Thyroid gland (tissue), 4 donors: ENCODE data around the gene RIPK3. TPM values are rescaled to one million over a fixed set of nuclear protein-coding genes. Genes with fewer than 3 reads are reported as not detected.

Source experiments
- DNase-seq, 2 donors: peaks; one replicate each; pipeline ENCODE4 v3.0.0-alpha.2; 2019
- H3K27ac ChIP-seq, 3 donors: fragments of 200-600 bp; sonication (generic); 1 replicate in 2 of 3; 2 replicates in 1 of 3; pipeline ENCODE4 v1.5.1; 2016 to 2019; ENCODE audit warnings: mild to moderate bottlenecking in 1 of 3, moderate library complexity in 1 of 3
- H3K27me3 ChIP-seq: fragments of 200-600 bp; sonication (generic); one replicate; pipeline ENCODE4 v1.5.1; 2019
- H3K36me3 ChIP-seq, 2 donors: fragments of 200-600 bp; sonication (generic); one replicate each; pipeline ENCODE4 v1.5.1; 2016 to 2019
- H3K4me1 ChIP-seq, 2 donors: fragments of 200-600 bp; sonication (generic); one replicate each; pipeline ENCODE4 v1.5.1; 2017 to 2019
- H3K4me3 ChIP-seq, 3 donors: fragments of 200-600 bp; sonication (generic); replicated peaks in 1 of 3; 1 replicate in 2 of 3; 2 replicates in 1 of 3; pipeline ENCODE4 v1.5.1; 2016; ENCODE audit warnings: mild to moderate bottlenecking in 1 of 3
- H3K9me3 ChIP-seq: fragments of 200-600 bp; sonication (generic); one replicate; pipeline ENCODE4 v1.5.1; 2017
- CTCF ChIP-seq, 6 experiments: fragments of 200-600 bp in 3 of 6; fragments of 450-650 bp in 3 of 6; sonication (generic) in 3 of 6; IDR thresholded peaks; one replicate each; pipeline ENCODE4 v1.5.1; 2016 to 2019; ENCODE audit warnings: antibody characterized with exemption in 6 of 6, mild to moderate bottlenecking in 2 of 6, inconsistent platforms in 1 of 6, moderate library complexity in 1 of 6
- POLR2A ChIP-seq, 2 donors: fragments of 450-650 bp; IDR thresholded peaks; one replicate each; pipeline ENCODE4 v1.6.1; 2017; ENCODE audit warnings: antibody characterized with exemption in 2 of 2, mild to moderate bottlenecking in 2 of 2, moderate library complexity in 1 of 2
- WGBS, 2 donors: methylation state at CpG; one replicate each; pipeline ENCODE4 v1.1.5; 2017; 5-methylcytosine and 5-hydroxymethylcytosine counted together
- intact Hi-C: fragments of 100-400 bp; cut with DNase I; formaldehyde crosslinking; loops from one replicate; pipeline ENCODE4 v1.15.1; 2023
- total RNA-seq, 4 donors: library from RNA; depleted of rRNA; stranded (reverse); fragments of >200 nt; gene quantifications; one replicate each; pipeline ENCODE4 v1.2.3, GENCODE V29; 2016

RIPK3 gene
- total RNA-seq, 4 donors from 2014 or later, result 12.4 to 21.3 (median 18.4) TPM

DNA sequence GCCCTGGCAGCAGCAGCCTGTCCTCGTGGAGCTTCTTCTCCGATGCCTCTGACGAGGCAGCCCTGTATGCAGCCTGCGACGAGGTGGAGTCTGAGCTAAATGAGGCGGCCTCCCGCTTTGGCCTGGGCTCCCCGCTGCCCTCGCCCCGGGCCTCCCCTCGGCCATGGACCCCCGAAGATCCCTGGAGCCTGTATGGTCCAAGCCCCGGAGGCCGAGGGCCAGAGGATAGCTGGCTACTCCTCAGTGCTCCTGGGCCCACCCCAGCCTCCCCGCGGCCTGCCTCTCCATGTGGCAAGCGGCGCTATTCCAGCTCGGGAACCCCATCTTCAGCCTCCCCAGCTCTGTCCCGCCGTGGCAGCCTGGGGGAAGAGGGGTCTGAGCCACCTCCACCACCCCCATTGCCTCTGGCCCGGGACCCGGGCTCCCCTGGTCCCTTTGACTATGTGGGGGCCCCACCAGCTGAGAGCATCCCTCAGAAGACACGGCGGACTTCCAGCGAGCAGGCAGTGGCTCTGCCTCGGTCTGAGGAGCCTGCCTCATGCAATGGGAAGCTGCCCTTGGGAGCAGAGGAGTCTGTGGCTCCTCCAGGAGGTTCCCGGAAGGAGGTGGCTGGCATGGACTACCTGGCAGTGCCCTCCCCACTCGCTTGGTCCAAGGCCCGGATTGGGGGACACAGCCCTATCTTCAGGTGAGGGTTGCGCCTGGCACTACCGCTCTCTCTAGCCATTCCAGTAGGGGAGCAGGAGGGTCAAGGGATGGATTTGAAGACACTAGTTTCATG is 30.3 kb upstream of the RIPK3 start:
- 77 to 82% methylated on average over 8 to 25 of the region's 32 CpGs for WGBS, 2 donors
- Histone ChIP-seq H3K27me3 (no peaks in the 10 kb centered on the region), H3K4me1 (peaks cover 14 to 15% of the 10 kb centered on the region in 2 donors), H3K36me3 (no peaks in the 10 kb centered on the region), H3K27ac (peak overlapping the region in 1 of 3 donors; percentile 28), H3K9me3 (no peaks in the 10 kb centered on the region), H3K4me3 (no peak overlapping the region)
- DNase-seq, result no peak
- intact Hi-C loops, result loop anchor here (5.0 kb wide), 1 partner anchor 38 kb away; no protein-coding TSS in a partner anchor
- TF ChIP-seq CTCF (IDR thresholded peaks at IDR 0.05) (no peak), POLR2A (IDR thresholded peaks at IDR 0.05) (no peak)

DNA sequence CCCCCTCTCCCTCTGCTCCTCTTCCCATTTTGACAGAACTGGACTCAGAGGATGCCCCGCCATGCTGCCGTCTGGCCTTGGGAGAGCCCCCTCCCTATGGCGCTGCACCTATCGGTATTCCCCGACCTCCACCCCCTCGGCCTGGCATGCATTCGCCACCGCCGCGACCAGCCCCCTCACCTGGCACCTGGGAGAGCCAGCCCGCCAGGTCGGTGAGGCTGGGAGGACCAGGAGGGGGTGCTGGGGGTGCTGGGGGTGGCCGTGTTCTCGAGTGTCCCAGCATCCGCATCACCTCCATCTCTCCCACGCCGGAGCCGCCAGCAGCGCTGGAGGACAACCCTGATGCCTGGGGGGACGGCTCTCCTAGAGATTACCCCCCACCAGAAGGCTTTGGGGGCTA is 29.7 kb upstream of the RIPK3 start:
- TF ChIP-seq CTCF (IDR thresholded peaks at IDR 0.05) (no peak), POLR2A (IDR thresholded peaks at IDR 0.05) (no peak)
- H3K4me3 ChIP-seq, result peak overlapping the region in 1 of 3 donors; percentile 80
- H3K27ac ChIP-seq, result peak overlapping the region; percentile 84 to 95 (median 94)
- H3K27me3 ChIP-seq, result no peaks in the 10 kb centered on the region
- intact Hi-C loops, result loop anchor here (5.0 kb wide), 1 partner anchor 37 kb away; no protein-coding TSS in a partner anchor
- no peak for DNase-seq
- H3K4me1 ChIP-seq, result peaks cover 17 to 19% of the 10 kb centered on the region in 2 donors
- no peaks in the 10 kb centered on the region for H3K36me3 ChIP-seq
- H3K9me3 ChIP-seq, result no peaks in the 10 kb centered on the region
- 84 to 90% methylated on average over 13 to 15 of the region's 20 CpGs for WGBS, 2 donors

- peak; percentile 66 to 76 for DNase-seq
- no peaks in the 10 kb centered on the region for H3K27me3 ChIP-seq
- H3K4me3 ChIP-seq, result peak overlapping the region in 2 of 3 donors; percentile 80 to 91
- peak overlapping the region; percentile 84 to 95 (median 94) for H3K27ac ChIP-seq
- no peaks in the 10 kb centered on the region for H3K9me3 ChIP-seq
- intact Hi-C loops, result loop anchor here (5.0 kb wide), 1 partner anchor 36 kb away; no protein-coding TSS in a partner anchor
- no peaks in the 10 kb centered on the region for H3K36me3 ChIP-seq
- peaks cover 17 to 19% of the 10 kb centered on the region in 2 donors for H3K4me1 ChIP-seq
- TF ChIP-seq CTCF (IDR thresholded peaks at IDR 0.05) (peak in 1 of 6 experiments; percentile 7), POLR2A (IDR thresholded peaks at IDR 0.05) (peak in 1 of 2 donors; percentile 52)
- WGBS, 2 donors, result 11 to 16% methylated on average over 10 to 12 of the region's 52 CpGs
Measured at GRCh38 chr14:24368562-24369252, 28.9 kb upstream of the RIPK3 start.

DNA sequence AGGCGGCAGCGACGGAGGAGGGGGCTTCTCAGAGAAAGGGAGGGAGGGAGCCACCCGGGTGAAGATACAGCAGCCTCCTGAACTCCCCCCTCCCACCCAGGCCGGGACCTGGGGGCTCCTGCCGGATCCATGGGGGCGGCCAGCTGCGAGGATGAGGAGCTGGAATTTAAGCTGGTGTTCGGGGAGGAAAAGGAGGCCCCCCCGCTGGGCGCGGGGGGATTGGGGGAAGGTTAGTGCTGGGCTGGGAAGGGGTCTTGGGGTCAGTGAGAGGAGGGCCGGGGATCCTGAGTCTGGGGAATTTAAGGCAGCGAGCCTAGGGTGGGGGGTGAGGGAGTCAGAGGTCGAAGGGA is 28.4 kb upstream of the RIPK3 start:
- intact Hi-C loops, result loop anchor here (5.0 kb wide), 1 partner anchor 36 kb away; no protein-coding TSS in a partner anchor
- peaks cover 17 to 19% of the 10 kb centered on the region in 2 donors for H3K4me1 ChIP-seq
- WGBS, 2 donors, result 1% methylated on average over 13 to 14 of the region's 15 CpGs

More for the DNA sequence above, 28.4 kb upstream of the RIPK3 start:
- Histone ChIP-seq H3K27ac (peak overlapping the region; percentile 84 to 95 (median 94)), H3K36me3 (no peaks in the 10 kb centered on the region), H3K9me3 (no peaks in the 10 kb centered on the region), H3K4me3 (peak overlapping the region in 2 of 3 donors; percentile 80 to 91), H3K27me3 (no peaks in the 10 kb centered on the region)
- TF ChIP-seq POLR2A (IDR thresholded peaks at IDR 0.05) (no peak), CTCF (IDR thresholded peaks at IDR 0.05) (no peak)
- peak in 1 of 2 donors; percentile 15 for DNase-seq
